HepG2 (cell line): ENCODE measurements around the gene ILKAP. TPM values are rescaled to one million over a fixed set of nuclear protein-coding genes. Genes with fewer than 3 reads are reported as not detected.

Experiments
- DPF2 ChIP-seq: sonication (generic); formaldehyde crosslinking; IDR thresholded peaks from 2 replicates; pipeline ENCODE4 v1.4.0; 2020; ENCODE audit warnings: mild to moderate bottlenecking, low read depth, missing genetic modification reagents, borderline replicate concordance
- GATAD1 ChIP-seq: IDR thresholded peaks from 2 replicates; pipeline ENCODE4 v1.6.1; 2016; ENCODE audit warnings: missing genetic modification reagents, missing compliant biosample characterization
- HNF4G ChIP-seq, 2 experiments: sonication (generic) in 1 of 2; formaldehyde crosslinking in 1 of 2; IDR thresholded peaks; 2 replicates each; pipeline versions ENCODE4 v1.4.0 to v1.6.1; 2011 to 2020; ENCODE audit warnings: borderline replicate concordance in 2 of 2, low read depth in 2 of 2, mild to moderate bottlenecking in 2 of 2, low read length in 1 of 2, missing genetic modification reagents in 1 of 2, moderate library complexity in 1 of 2
- KAT8 ChIP-seq: IDR thresholded peaks from 2 replicates; pipeline ENCODE4 v1.6.1; 2016; ENCODE audit warnings: missing genetic modification reagents, missing compliant biosample characterization
- NFE2L2 ChIP-seq: fragments of 150-350 bp; IDR thresholded peaks from 2 replicates; pipeline ENCODE4 v1.6.1; 2014; ENCODE audit warnings: low read length
- SCMH1 ChIP-seq: sonication (generic); formaldehyde crosslinking; IDR thresholded peaks from 2 replicates; pipeline ENCODE4 v1.9.0; 2021; ENCODE audit warnings: missing genetic modification reagents, mild to moderate bottlenecking, borderline replicate concordance
- U2AF1 ChIP-seq: fragments of 200-400 bp; formaldehyde crosslinking; optimal IDR thresholded peaks from 2 replicates; pipeline ENCODE3; 2017; ENCODE audit warnings: mild to moderate bottlenecking, low read depth, low read length
- ZFP36 ChIP-seq: fragments of 150-350 bp; IDR thresholded peaks from 2 replicates; pipeline ENCODE4 v1.6.1; 2018; ENCODE audit warnings: borderline replicate concordance, low read length, low read depth; ENCODE audit not compliant: partially characterized antibody
- ZFX ChIP-seq: sonication (generic); formaldehyde crosslinking; IDR thresholded peaks from 2 replicates; pipeline ENCODE4 v1.4.0; 2020; ENCODE audit warnings: mild to moderate bottlenecking, low read depth, missing genetic modification reagents, moderate library complexity
- ZNF138 ChIP-seq: sonication (generic); formaldehyde crosslinking; IDR thresholded peaks from 2 replicates; pipeline ENCODE4 v1.5.0; 2020; ENCODE audit warnings: mild to moderate bottlenecking, low read depth, missing genetic modification reagents
- ZNF207 ChIP-seq: fragments of 450-650 bp; IDR thresholded peaks from 2 replicates; pipeline ENCODE4 v1.6.1; 2016; ENCODE audit warnings: antibody characterized with exemption, borderline replicate concordance
- ZNF292 ChIP-seq: sonication (generic); formaldehyde crosslinking; IDR thresholded peaks from 2 replicates; pipeline ENCODE4 v1.8.1; 2022; ENCODE audit warnings: mild to moderate bottlenecking, low read depth, missing genetic modification reagents, borderline replicate concordance
- ZNF557 ChIP-seq: sonication (generic); formaldehyde crosslinking; IDR thresholded peaks from 2 replicates; pipeline ENCODE4 v1.4.0; 2020; ENCODE audit warnings: missing genetic modification reagents
- ZNF850 ChIP-seq: sonication (generic); formaldehyde crosslinking; conservative IDR thresholded peaks from 2 replicates; pipeline ENCODE4 v1.9.0; 2021; ENCODE audit warnings: mild to moderate bottlenecking, missing genetic modification reagents
- polyA plus RNA-seq, 8 experiments: library from polyadenylated mRNA; depleted of rRNA in 3 of 8; stranded (reverse) in 7 of 8; unstranded in 1 of 8; fragments of >200 nt; fragmentation: Illumina TruSeq in 4 of 8; extraction: Trizol in 4 of 8; gene quantifications; 2 replicates each; pipeline versions ENCODE4 v1.2.1 to v1.2.3, GENCODE V29; 2011 to 2016; ENCODE audit warnings: low read depth in 4 of 8, missing spikeins in 1 of 8, mixed read lengths in 1 of 8; ENCODE audit not compliant: insufficient read depth in 1 of 8
- total RNA-seq, 5 experiments: library from RNA; depleted of rRNA; stranded (reverse); fragments of >200 nt; fragmentation: Illumina TruSeq; extraction: Trizol; gene quantifications; 2 replicates each; pipeline ENCODE4 v1.2.3, GENCODE V29; 2016; ENCODE audit warnings: low read depth in 1 of 5
- TF ChIP-seq, protein P1 (sequence below): sonication (generic); formaldehyde crosslinking; IDR thresholded peaks from 2 replicates; pipeline ENCODE4 v1.4.0; 2020; ENCODE audit warnings: missing genetic modification reagents
- TF ChIP-seq, protein P2 (sequence below): sonication (generic); formaldehyde crosslinking; IDR thresholded peaks from 2 replicates; pipeline ENCODE4 v1.4.0; 2020; ENCODE audit warnings: mild to moderate bottlenecking, missing genetic modification reagents
- TF ChIP-seq, protein P3 (sequence below): sonication (generic); formaldehyde crosslinking; IDR thresholded peaks from 2 replicates; pipeline ENCODE4 v1.5.0; 2020; ENCODE audit warnings: mild to moderate bottlenecking, low read depth, missing genetic modification reagents, borderline replicate concordance
- TF ChIP-seq, protein P4 (sequence below): sonication (generic); formaldehyde crosslinking; IDR thresholded peaks from 2 replicates; pipeline ENCODE4 v1.4.0; 2020; ENCODE audit warnings: missing genetic modification reagents, borderline replicate concordance

Gene ILKAP
- total and polyA plus RNA-seq, 2 of the 13 experiments (the other 11 are each of a cell fraction or from before 2014, with no cell fraction given), result 29.6 to 33.1 TPM

DNA sequence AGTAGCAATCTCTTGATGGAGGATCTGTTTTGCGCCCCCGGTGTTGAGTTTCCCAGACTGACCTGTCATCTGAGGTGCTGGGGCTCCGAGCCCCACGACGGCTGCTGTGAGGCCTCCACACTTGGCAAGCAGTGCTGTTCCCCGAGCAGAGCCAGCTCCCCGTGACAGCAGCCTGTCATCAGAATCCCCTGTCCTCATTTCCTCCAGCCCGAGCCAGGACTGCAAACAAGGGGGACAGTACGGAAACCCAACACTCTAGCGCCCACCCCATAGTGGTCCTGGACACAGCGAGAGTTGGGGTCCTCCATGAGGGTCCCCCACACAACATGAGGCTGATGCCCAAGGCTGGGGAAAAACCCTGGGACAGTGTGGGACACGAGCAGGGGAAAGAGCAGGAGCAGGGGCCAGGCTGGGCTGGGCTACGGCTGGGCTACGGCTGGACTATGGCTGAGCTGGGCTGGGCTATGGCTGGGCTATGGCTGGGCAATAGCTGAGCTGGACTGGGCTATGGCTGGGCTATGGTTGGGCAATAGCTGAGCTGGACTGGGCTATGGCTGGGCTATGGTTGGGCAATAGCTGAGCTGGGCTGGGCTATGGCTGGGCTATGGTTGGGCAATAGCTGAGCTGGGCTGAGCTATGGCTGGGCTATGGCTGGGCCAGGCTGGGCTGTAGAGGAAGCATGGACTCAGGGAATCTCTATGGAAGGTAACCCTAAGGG, 66.5 kb downstream of the ILKAP start (continued):
- TF ChIP-seq, protein P1, sequence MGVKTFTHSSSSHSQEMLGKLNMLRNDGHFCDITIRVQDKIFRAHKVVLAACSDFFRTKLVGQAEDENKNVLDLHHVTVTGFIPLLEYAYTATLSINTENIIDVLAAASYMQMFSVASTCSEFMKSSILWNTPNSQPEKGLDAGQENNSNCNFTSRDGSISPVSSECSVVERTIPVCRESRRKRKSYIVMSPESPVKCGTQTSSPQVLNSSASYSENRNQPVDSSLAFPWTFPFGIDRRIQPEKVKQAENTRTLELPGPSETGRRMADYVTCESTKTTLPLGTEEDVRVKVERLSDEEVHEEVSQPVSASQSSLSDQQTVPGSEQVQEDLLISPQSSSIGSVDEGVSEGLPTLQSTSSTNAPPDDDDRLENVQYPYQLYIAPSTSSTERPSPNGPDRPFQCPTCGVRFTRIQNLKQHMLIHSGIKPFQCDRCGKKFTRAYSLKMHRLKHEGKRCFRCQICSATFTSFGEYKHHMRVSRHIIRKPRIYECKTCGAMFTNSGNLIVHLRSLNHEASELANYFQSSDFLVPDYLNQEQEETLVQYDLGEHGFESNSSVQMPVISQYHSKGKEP (CRISPR knock-in tag), result no peak
- no peak for TF ChIP-seq HNF4G (IDR thresholded peaks at IDR 0.05; ENCODE audit: borderline replicate concordance, low read depth, low read length)
- peak; percentile 17; the same call in 1 of the 2 replicates for TF ChIP-seq HNF4G (CRISPR knock-in tag; IDR thresholded peaks at IDR 0.05; ENCODE audit: borderline replicate concordance, low read depth)
- TF ChIP-seq, protein P2, sequence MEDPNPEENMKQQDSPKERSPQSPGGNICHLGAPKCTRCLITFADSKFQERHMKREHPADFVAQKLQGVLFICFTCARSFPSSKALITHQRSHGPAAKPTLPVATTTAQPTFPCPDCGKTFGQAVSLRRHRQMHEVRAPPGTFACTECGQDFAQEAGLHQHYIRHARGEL (CRISPR knock-in tag), result no peak
- TF ChIP-seq, protein P3, sequence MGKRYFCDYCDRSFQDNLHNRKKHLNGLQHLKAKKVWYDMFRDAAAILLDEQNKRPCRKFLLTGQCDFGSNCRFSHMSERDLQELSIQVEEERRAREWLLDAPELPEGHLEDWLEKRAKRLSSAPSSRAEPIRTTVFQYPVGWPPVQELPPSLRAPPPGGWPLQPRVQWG (CRISPR knock-in tag), result no peak
- TF ChIP-seq GATAD1 (CRISPR knock-in tag), result no peak
- TF ChIP-seq ZFP36, result peak; percentile 42
- TF ChIP-seq ZFX (CRISPR knock-in tag), result no peak
- TF ChIP-seq SCMH1, result no peak
- TF ChIP-seq ZNF850 (CRISPR knock-in tag), result no peak
- peak; percentile 56; the same call in 1 of the 2 replicates for TF ChIP-seq ZNF292 (CRISPR knock-in tag)
- no peak for TF ChIP-seq KAT8
- TF ChIP-seq, protein P4, sequence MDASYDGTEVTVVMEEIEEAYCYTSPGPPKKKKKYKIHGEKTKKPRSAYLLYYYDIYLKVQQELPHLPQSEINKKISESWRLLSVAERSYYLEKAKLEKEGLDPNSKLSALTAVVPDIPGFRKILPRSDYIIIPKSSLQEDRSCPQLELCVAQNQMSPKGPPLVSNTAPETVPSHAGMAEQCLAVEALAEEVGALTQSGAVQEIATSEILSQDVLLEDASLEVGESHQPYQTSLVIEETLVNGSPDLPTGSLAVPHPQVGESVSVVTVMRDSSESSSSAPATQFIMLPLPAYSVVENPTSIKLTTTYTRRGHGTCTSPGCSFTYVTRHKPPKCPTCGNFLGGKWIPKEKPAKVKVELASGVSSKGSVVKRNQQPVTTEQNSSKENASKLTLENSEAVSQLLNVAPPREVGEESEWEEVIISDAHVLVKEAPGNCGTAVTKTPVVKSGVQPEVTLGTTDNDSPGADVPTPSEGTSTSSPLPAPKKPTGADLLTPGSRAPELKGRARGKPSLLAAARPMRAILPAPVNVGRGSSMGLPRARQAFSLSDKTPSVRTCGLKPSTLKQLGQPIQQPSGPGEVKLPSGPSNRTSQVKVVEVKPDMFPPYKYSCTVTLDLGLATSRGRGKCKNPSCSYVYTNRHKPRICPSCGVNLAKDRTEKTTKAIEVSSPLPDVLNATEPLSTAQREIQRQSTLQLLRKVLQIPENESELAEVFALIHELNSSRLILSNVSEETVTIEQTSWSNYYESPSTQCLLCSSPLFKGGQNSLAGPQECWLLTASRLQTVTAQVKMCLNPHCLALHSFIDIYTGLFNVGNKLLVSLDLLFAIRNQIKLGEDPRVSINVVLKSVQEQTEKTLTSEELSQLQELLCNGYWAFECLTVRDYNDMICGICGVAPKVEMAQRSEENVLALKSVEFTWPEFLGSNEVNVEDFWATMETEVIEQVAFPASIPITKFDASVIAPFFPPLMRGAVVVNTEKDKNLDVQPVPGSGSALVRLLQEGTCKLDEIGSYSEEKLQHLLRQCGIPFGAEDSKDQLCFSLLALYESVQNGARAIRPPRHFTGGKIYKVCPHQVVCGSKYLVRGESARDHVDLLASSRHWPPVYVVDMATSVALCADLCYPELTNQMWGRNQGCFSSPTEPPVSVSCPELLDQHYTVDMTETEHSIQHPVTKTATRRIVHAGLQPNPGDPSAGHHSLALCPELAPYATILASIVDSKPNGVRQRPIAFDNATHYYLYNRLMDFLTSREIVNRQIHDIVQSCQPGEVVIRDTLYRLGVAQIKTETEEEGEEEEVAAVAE, result no peak
- TF ChIP-seq ZNF207, result no peak
- no peak for TF ChIP-seq ZNF557 (CRISPR knock-in tag)
- no peak for TF ChIP-seq ZNF138 (CRISPR knock-in tag)
- TF ChIP-seq U2AF1, result no peak
- no peak for TF ChIP-seq NFE2L2
- TF ChIP-seq DPF2 (CRISPR knock-in tag), result 0 out of 2 replicates have a peak, but pooled peaks have one; percentile 16
